H1 (cell line): ENCODE measurements around the gene MYL9. TPM values are rescaled to one million over a fixed set of nuclear protein-coding genes. Genes with fewer than 3 reads are reported as not detected.

Experiments used
- ATF2 ChIP-seq: IDR thresholded peaks from 2 replicates; pipeline ENCODE4 v1.6.1; 2012; ENCODE audit warnings: low read length, inconsistent platforms
- polyA plus RNA-seq, 7 experiments: library from polyadenylated mRNA; depleted of rRNA in 3 of 7; stranded (reverse) in 5 of 7; unstranded in 2 of 7; fragments of >200 nt in 5 of 7; fragments of 200-250 nt in 2 of 7; gene quantifications; 1 replicate in 5 of 7; 2 replicates in 1 of 7; 4 replicates in 1 of 7; pipeline versions ENCODE4 v1.2.1 to v1.2.3, GENCODE V29; 2011 to 2013; ENCODE audit warnings: missing spikeins in 2 of 7, mixed read lengths in 2 of 7
- total RNA-seq: library from RNA; stranded (reverse); fragmentation: NEBNext Ultra II Directional; extraction: Animal tissue kit (Norgen Biotek cat#: 25700); gene quantifications from 2 replicates; pipeline ENCODE4 v1.2.1, GENCODE V29; 2021

Gene MYL9
- total and polyA plus RNA-seq, 2 of the 8 experiments (the other 6 are each of a cell fraction or from before 2014, with no cell fraction given), result 26.8 to 193 TPM

GRCh38 chr20:36584018-36584481 is 42.7 kb downstream of the MYL9 start (continued):
- TF ChIP-seq ATF2, result no peak
